ENCODE data around the gene USP20.
"Not testable (repeated sequence)": the region's sequence is repeated elsewhere in the genome, so short reads cannot be mapped to it uniquely, and the experiment has no call there.

- not testable (repeated sequence) for TF ChIP-seq CTCF (IDR thresholded peaks at IDR 0.05); POLR2AphosphoS5 (IDR thresholded peaks at IDR 0.05; ENCODE audit: low read depth, low read length); SIN3A (IDR thresholded peaks at IDR 0.05; ENCODE audit: borderline replicate concordance, insufficient read depth, low read depth, low read length)
- TF ChIP-seq, protein P1, sequence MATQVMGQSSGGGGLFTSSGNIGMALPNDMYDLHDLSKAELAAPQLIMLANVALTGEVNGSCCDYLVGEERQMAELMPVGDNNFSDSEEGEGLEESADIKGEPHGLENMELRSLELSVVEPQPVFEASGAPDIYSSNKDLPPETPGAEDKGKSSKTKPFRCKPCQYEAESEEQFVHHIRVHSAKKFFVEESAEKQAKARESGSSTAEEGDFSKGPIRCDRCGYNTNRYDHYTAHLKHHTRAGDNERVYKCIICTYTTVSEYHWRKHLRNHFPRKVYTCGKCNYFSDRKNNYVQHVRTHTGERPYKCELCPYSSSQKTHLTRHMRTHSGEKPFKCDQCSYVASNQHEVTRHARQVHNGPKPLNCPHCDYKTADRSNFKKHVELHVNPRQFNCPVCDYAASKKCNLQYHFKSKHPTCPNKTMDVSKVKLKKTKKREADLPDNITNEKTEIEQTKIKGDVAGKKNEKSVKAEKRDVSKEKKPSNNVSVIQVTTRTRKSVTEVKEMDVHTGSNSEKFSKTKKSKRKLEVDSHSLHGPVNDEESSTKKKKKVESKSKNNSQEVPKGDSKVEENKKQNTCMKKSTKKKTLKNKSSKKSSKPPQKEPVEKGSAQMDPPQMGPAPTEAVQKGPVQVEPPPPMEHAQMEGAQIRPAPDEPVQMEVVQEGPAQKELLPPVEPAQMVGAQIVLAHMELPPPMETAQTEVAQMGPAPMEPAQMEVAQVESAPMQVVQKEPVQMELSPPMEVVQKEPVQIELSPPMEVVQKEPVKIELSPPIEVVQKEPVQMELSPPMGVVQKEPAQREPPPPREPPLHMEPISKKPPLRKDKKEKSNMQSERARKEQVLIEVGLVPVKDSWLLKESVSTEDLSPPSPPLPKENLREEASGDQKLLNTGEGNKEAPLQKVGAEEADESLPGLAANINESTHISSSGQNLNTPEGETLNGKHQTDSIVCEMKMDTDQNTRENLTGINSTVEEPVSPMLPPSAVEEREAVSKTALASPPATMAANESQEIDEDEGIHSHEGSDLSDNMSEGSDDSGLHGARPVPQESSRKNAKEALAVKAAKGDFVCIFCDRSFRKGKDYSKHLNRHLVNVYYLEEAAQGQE (IDR thresholded peaks at IDR 0.05; ENCODE audit: insufficient read depth in 1 of 2, low read depth in 2 of 2, low read length in 1 of 2) = not testable (repeated sequence)
Observed at GRCh38 chr9:129890718-129891299, 55.6 kb downstream of the USP20 start.
